Measurements from ENCODE around the gene STUB1. TPM values are rescaled to one million over a fixed set of nuclear protein-coding genes. Genes with fewer than 3 reads are reported as not detected.

STUB1 gene
- total RNA-seq, 1 experiment from 2014 or later, result 111 TPM

GRCh38 chr16:693364-693763, 13.2 kb downstream of the STUB1 start:
- no peak overlapping the region for H3K4me3 ChIP-seq (replicated peaks in 1 of 2; ENCODE audit: low read depth in 1 of 2, low read length in 2 of 2)
- no peaks in the 10 kb centered on the region for H3K36me3 ChIP-seq (ENCODE audit: control insufficient read depth in 1 of 2, insufficient read depth in 2 of 2, low read length in 2 of 2)
- no peaks in the 10 kb centered on the region for H3K9me3 ChIP-seq (ENCODE audit: control insufficient read depth in 1 of 2, insufficient read depth in 1 of 2, low read depth in 1 of 2, low read length in 2 of 2)
- ChIA-PET CTCF (no interaction called here), POLR2A (no interaction called here), RAD21 (ENCODE audit: low non-redundant PET in 1 of 2, low total read pairs in 2 of 2, uncharacterized antibody in 2 of 2, unreplicated experiment in 2 of 2) (no interaction called here)
- H3K27ac ChIP-seq (ENCODE audit: low read depth, low read length), result no peak overlapping the region
- no peaks in the 10 kb centered on the region for H3K27me3 ChIP-seq (ENCODE audit: insufficient read depth, low read length)
- intact Hi-C loops (cut with micrococcal nuclease), result no loop called here
- H3K79me2 ChIP-seq (ENCODE audit: insufficient read depth, low read length), result peaks cover 13% of the 10 kb centered on the region; the same call in 1 of the 2 replicates
- H4K20me1 ChIP-seq (ENCODE audit: insufficient read depth), result no peaks in the 10 kb centered on the region
- H3K4me1 ChIP-seq (ENCODE audit: control insufficient read depth in 1 of 2, insufficient read depth in 2 of 2, low read length in 2 of 2), result peaks cover 18 to 46% of the 10 kb centered on the region in 2 experiments
- no TSS peak for BruUV-seq (replicated peaks)
- DNase-seq (ENCODE audit: low read depth, low spot score), result no peak
- no peak for ATAC-seq
- H2AFZ ChIP-seq (ENCODE audit: low read depth, low read length, poor library complexity, severe bottlenecking), result no peak overlapping the region
- no peaks in the 10 kb centered on the region for H3K9me2 ChIP-seq (ENCODE audit: insufficient read depth)
- TF ChIP-seq REST (IDR thresholded peaks at IDR 0.05; ENCODE audit: low read depth), result no peak
- TF ChIP-seq ELF1 (IDR thresholded peaks at IDR 0.05; ENCODE audit: borderline replicate concordance, low read depth), result no peak
- TF ChIP-seq POLR2AphosphoS5 (IDR thresholded peaks at IDR 0.05; ENCODE audit: low read depth, low read length), result no peak
- no peak for TF ChIP-seq JUND (IDR thresholded peaks at IDR 0.05)
- TF ChIP-seq POLR2A (IDR thresholded peaks at IDR 0.05; ENCODE audit: borderline replicate concordance, extremely low read depth, insufficient read depth, insufficient read length), result no peak
- TF ChIP-seq EZH2phosphoT487 (IDR thresholded peaks at IDR 0.05; ENCODE audit: borderline replicate concordance), result no peak
- no peak for TF ChIP-seq ATF3 (IDR thresholded peaks at IDR 0.05)
- TF ChIP-seq RAD21 (IDR thresholded peaks at IDR 0.05; ENCODE audit: low read depth), result no peak
- no peak for TF ChIP-seq ZFX (IDR thresholded peaks at IDR 0.05)
- no peak for TF ChIP-seq YY1 (IDR thresholded peaks at IDR 0.05; ENCODE audit: extremely low read depth, insufficient replicate concordance, low read depth, low read length)
- TF ChIP-seq CTCF (IDR thresholded peaks at IDR 0.05 in 2 of 3, conservative IDR thresholded peaks at IDR 0.05 in 1 of 3; ENCODE audit: borderline replicate concordance in 1 of 3, insufficient read depth in 1 of 3, low read depth in 2 of 3, low read length in 2 of 3), result no peak
- no peak for TF ChIP-seq CEBPB (IDR thresholded peaks at IDR 0.05; ENCODE audit: low read depth)
- TF ChIP-seq TCF7L2 (IDR thresholded peaks at IDR 0.05; ENCODE audit: borderline replicate concordance, extremely low read depth, insufficient read depth, insufficient read length), result no peak
- no peak for TF ChIP-seq FOSL1 (IDR thresholded peaks at IDR 0.05; ENCODE audit: low read depth)
- no peak for TF ChIP-seq SP1 (IDR thresholded peaks at IDR 0.05; ENCODE audit: low read depth)
- H3K4me2 ChIP-seq (ENCODE audit: low read length), result no peak overlapping the region
- no peak overlapping the region for H3K9ac ChIP-seq (ENCODE audit: low read length)
